GM12801 (cell line): Measurements from ENCODE around the gene PBX3.

Experiments
- TF ChIP-seq, protein P1 (sequence below): IDR thresholded peaks from one replicate; pipeline ENCODE4 v1.5.1; 2011; ENCODE audit warnings: control low read depth; ENCODE audit not compliant: insufficient read length; ENCODE audit errors: extremely low read depth

PBX3 gene

GRCh38 chr9:125766468-125767221 is 19.5 kb downstream of the PBX3 start:
- TF ChIP-seq, protein P1, sequence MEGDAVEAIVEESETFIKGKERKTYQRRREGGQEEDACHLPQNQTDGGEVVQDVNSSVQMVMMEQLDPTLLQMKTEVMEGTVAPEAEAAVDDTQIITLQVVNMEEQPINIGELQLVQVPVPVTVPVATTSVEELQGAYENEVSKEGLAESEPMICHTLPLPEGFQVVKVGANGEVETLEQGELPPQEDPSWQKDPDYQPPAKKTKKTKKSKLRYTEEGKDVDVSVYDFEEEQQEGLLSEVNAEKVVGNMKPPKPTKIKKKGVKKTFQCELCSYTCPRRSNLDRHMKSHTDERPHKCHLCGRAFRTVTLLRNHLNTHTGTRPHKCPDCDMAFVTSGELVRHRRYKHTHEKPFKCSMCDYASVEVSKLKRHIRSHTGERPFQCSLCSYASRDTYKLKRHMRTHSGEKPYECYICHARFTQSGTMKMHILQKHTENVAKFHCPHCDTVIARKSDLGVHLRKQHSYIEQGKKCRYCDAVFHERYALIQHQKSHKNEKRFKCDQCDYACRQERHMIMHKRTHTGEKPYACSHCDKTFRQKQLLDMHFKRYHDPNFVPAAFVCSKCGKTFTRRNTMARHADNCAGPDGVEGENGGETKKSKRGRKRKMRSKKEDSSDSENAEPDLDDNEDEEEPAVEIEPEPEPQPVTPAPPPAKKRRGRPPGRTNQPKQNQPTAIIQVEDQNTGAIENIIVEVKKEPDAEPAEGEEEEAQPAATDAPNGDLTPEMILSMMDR, result no peak

DNA sequence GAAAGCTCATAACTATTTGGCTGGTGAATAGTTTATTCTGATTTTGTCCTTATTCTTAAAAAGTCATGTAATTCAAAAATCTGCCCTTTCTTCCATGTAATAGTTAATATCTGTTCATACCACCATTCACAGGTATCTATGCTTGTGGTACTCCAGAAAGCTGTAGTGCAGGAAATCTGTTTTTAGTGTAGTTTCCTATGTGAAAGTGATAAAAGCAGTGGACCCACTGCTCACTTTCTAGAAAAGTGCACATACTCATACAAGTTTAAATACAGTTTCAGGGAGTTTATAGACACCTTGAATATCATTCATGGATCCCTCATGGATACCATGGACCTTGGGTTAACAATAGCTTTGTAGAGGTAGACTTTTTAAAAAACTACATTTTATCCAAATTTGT is 20.2 kb downstream of the PBX3 start:
- TF ChIP-seq, protein P1, result no peak

DNA sequence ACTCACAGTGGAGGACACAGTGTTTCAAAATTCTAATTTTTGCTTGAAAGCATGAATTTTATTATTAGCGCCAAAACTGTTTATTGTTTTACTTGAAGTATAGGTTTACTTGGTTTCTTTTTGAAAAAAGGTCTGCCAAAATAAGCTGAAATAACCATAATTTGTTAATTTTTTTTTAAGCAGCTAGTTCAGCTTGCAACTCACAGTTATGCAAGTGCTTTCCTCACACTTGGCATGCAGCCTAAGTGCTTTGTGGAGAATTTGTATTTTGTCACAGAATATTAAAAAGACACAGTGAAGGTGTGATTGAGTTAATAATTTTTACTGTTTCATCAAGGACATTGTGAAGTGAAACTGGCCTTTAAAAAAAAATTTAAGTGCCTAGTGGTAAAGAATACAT is 21.6 kb downstream of the PBX3 start:
- TF ChIP-seq, protein P1, result no peak

GRCh38 chr9:125771037-125771436 is 23.9 kb downstream of the PBX3 start:
- TF ChIP-seq, protein P1, result no peak

DNA sequence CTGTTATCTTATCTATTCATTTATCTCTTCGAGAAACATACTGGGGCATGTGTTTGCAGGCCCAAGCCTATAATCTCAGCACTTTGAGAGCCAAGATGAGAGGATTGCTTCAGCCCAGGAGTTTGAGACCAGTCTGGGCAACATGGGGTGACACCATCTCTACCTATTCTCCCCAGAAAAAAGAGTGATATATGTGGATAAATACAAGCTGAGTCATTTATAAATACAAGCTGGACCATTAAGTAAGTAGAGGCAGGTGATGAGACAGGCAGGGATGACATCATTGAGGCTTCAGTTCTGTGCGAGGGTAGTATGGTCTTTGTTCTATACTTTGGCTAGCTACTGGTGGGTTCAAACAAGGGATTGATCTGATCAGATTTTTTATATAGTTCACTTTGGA is 25.6 kb downstream of the PBX3 start:
- TF ChIP-seq, protein P1, result no peak

GRCh38 chr9:125774106-125774505 is 26.9 kb downstream of the PBX3 start:
- TF ChIP-seq, protein P1, result no peak

- TF ChIP-seq, protein P1, result no peak
Observed at GRCh38 chr9:125782718-125783117, 35.5 kb downstream of the PBX3 start.
